PC-9 (cell line): ENCODE measurements around the gene SSC5D.

Experiments
- EZH2 ChIP-seq: fragments of 200-600 bp; sonication (generic); IDR thresholded peaks from 2 replicates; pipeline ENCODE4 v1.8.0; 2017; ENCODE audit warnings: antibody characterized with exemption, low read depth
- TF ChIP-seq, protein P1 (sequence below): fragments of 200-600 bp; sonication (generic); conservative IDR thresholded peaks from 2 replicates; pipeline ENCODE4 v1.6.1; 2017; ENCODE audit warnings: mixed run types, antibody characterized with exemption, mild to moderate bottlenecking, moderate library complexity

DNA sequence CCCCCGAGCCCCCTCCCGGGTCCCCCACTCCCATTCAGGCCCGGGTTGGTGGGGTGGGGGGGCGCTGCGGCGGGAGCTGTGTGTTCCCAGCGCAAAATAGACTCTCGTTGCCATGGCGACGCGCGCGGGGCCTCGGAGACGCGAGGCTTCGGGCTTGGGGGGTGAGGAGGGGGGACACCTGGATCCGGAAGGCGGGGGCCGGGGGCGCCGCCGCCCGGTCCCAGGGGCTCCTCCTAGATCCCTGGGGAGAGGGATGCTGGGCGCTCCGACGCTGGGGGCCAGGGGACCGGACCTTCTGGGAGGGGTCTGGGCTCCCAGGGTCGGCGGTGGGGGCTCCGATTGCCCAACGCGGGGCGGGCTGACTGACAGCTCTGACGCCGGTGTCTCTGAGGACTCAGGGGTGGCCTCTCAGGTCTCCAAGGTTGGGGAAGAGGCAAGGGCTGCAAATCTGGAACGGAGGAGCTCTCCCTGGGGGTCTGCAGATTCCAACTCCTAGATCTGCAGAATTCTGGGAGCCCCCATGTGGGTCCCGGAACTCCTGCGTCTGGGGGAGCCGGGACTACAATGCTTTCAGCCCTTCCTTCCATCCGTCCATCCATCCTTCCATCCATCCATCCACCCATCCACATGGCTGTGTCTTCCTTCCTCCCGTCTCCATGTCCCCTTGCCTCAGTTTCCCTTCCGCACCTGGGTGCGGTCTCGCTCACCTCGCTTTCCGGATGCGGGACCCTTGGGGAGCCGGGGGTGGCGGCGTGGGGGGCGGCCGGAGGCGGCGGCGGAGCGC is 36.1 kb upstream of the SSC5D start:
- no peak for TF ChIP-seq EZH2
- TF ChIP-seq, protein P1, sequence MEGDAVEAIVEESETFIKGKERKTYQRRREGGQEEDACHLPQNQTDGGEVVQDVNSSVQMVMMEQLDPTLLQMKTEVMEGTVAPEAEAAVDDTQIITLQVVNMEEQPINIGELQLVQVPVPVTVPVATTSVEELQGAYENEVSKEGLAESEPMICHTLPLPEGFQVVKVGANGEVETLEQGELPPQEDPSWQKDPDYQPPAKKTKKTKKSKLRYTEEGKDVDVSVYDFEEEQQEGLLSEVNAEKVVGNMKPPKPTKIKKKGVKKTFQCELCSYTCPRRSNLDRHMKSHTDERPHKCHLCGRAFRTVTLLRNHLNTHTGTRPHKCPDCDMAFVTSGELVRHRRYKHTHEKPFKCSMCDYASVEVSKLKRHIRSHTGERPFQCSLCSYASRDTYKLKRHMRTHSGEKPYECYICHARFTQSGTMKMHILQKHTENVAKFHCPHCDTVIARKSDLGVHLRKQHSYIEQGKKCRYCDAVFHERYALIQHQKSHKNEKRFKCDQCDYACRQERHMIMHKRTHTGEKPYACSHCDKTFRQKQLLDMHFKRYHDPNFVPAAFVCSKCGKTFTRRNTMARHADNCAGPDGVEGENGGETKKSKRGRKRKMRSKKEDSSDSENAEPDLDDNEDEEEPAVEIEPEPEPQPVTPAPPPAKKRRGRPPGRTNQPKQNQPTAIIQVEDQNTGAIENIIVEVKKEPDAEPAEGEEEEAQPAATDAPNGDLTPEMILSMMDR: no peak
